B cell (primary cell): Measurements from ENCODE around the gene HLA-DRB1. TPM values are rescaled to one million over a fixed set of nuclear protein-coding genes. Genes with fewer than 3 reads are reported as not detected.
"Not testable (repeated sequence)": the region's sequence is repeated elsewhere in the genome, so short reads cannot be mapped to it uniquely, and the experiment has no call there.

Experiments
- ATAC-seq: fragments of 200-7000 bp; cut with Tn5 transposase; one replicate; pipeline ENCODE4 v1.10.0; 2021; ENCODE audit warnings: low read depth, mild to moderate bottlenecking, moderate number of reproducible peaks, moderate library complexity
- CTCF ChIA-PET: fragments of 350-600 bp; sonication (Branson Sonifier 250); formaldehyde crosslinking; loops from one replicate; lab custom pipeline; 2021; ENCODE audit warnings: antibody characterized with exemption, inconsistent platforms; lab: Charles Lee
- POLR2A ChIA-PET: fragments of 350-600 bp; sonication (Branson Sonifier 250); formaldehyde crosslinking; loops from one replicate; lab custom pipeline; 2021; ENCODE audit warnings: antibody characterized with exemption; lab: Charles Lee
- DNase-seq: peaks from one replicate; pipeline ENCODE4 v3.0.0; 2013
- H2AFZ ChIP-seq: 2 replicates; pipeline ENCODE4 v1.6.1; 2012; ENCODE audit warnings: mild to moderate bottlenecking, low read depth, low read length; ENCODE audit not compliant: insufficient read depth, poor library complexity, severe bottlenecking
- H3K27ac ChIP-seq, 2 donors: 1 replicate in 1 of 2; 2 replicates in 1 of 2; pipeline ENCODE4 v1.5.1; 2012 to 2013; ENCODE audit warnings: low read length in 2 of 2, mild to moderate bottlenecking in 2 of 2, moderate library complexity in 1 of 2
- H3K27me3 ChIP-seq, 4 experiments: fragments of 200-600 bp in 1 of 4; sonication (generic) in 1 of 4; replicated peaks in 1 of 4; 1 replicate in 2 of 4; 2 replicates in 2 of 4; pipeline versions ENCODE4 v1.6.1 to v1.7.0; 2013 to 2016; ENCODE audit warnings: low read length in 3 of 4, mild to moderate bottlenecking in 2 of 4, mixed read lengths in 1 of 4, moderate library complexity in 1 of 4; ENCODE audit not compliant: insufficient read depth in 4 of 4, control insufficient read depth in 3 of 4; ENCODE audit errors: control extremely low read depth in 1 of 4
- H3K36me3 ChIP-seq, 2 experiments: replicated peaks in 1 of 2; 1 replicate in 1 of 2; 2 replicates in 1 of 2; pipeline versions ENCODE4 v1.6.1 to v1.7.1; 2013; ENCODE audit warnings: low read length in 1 of 2; ENCODE audit not compliant: insufficient read depth in 2 of 2, control insufficient read depth in 1 of 2; ENCODE audit errors: control extremely low read depth in 1 of 2, extremely low read depth in 1 of 2
- H3K4me1 ChIP-seq, 2 donors: fragments of 200-600 bp in 1 of 2; sonication (generic) in 1 of 2; 1 replicate in 1 of 2; 2 replicates in 1 of 2; pipeline versions ENCODE4 v1.5.1 to v1.6.1; 2013 to 2017; ENCODE audit warnings: low read length in 2 of 2; ENCODE audit not compliant: control insufficient read depth in 2 of 2, insufficient read depth in 2 of 2
- H3K4me2 ChIP-seq: replicated peaks from 2 replicates; pipeline ENCODE3; 2012; ENCODE audit warnings: mild to moderate bottlenecking, low read depth, low read length; ENCODE audit not compliant: poor library complexity, severe bottlenecking
- H3K4me3 ChIP-seq, 5 experiments: fragments of 200-600 bp in 1 of 5; sonication (generic) in 1 of 5; 1 replicate in 3 of 5; 2 replicates in 2 of 5; pipeline versions ENCODE4 v1.5.1 to v1.7.0; 2011 to 2016; ENCODE audit warnings: low read length in 4 of 5, mild to moderate bottlenecking in 4 of 5, low read depth in 2 of 5, control low read depth in 1 of 5, moderate library complexity in 1 of 5; ENCODE audit not compliant: insufficient read depth in 1 of 5; ENCODE audit errors: control extremely low read depth in 1 of 5, extremely low read depth in 1 of 5
- H3K79me2 ChIP-seq: fragments of 200-600 bp; sonication (generic); one replicate; pipeline ENCODE4 v1.6.0; 2016; ENCODE audit warnings: low read length; ENCODE audit not compliant: control insufficient read depth, insufficient read depth
- H3K9ac ChIP-seq: fragments of 200-600 bp; sonication (generic); 2 replicates; pipeline ENCODE4 v1.6.1; 2017; ENCODE audit warnings: mild to moderate bottlenecking, low read length, moderate library complexity
- H3K9me3 ChIP-seq, 3 donors: one replicate each; pipeline versions ENCODE4 v1.6.1 to v1.7.1; 2013; ENCODE audit warnings: low read length in 2 of 3; ENCODE audit not compliant: control insufficient read depth in 2 of 3, insufficient read depth in 1 of 3; ENCODE audit errors: control extremely low read depth in 1 of 3
- H4K20me1 ChIP-seq: 2 replicates; pipeline ENCODE4 v1.6.0; 2012; ENCODE audit warnings: mild to moderate bottlenecking, low read length; ENCODE audit not compliant: insufficient read depth, control insufficient read depth, poor library complexity, severe bottlenecking
- H3K27ac Mint-ChIP-seq: one replicate; pipeline ENCODE4 v1.8.0; 2021; ENCODE audit warnings: mixed read lengths
- H3K27me3 Mint-ChIP-seq: one replicate; pipeline ENCODE4 v1.8.0; 2021; ENCODE audit warnings: mixed read lengths
- H3K4me1 Mint-ChIP-seq: one replicate; pipeline ENCODE4 v1.8.0; 2021; ENCODE audit warnings: mixed read lengths
- H3K4me3 Mint-ChIP-seq: one replicate; pipeline ENCODE4 v1.8.0; 2021; ENCODE audit warnings: mixed read lengths
- H3K9me3 Mint-ChIP-seq: one replicate; pipeline ENCODE4 v1.8.0; 2022; ENCODE audit warnings: mixed read lengths; ENCODE audit not compliant: insufficient read depth
- EZH2 ChIP-seq: IDR thresholded peaks from 2 replicates; pipeline ENCODE4 v1.6.1; 2012; ENCODE audit warnings: borderline replicate concordance, low read depth, mild to moderate bottlenecking, moderate library complexity, low read length; ENCODE audit not compliant: insufficient read depth, poor library complexity, severe bottlenecking
- WGBS: methylation state at CpG from one replicate; pipeline ENCODE4 v1.1.5; 2013; ENCODE audit warnings: missing lambda C conversion rate; ENCODE audit not compliant: insufficient coverage; 5-methylcytosine and 5-hydroxymethylcytosine counted together
- intact Hi-C: fragments of 100-400 bp; cut with micrococcal nuclease; formaldehyde crosslinking; loops from one replicate; pipeline ENCODE4 v1.10.0; 2022
- polyA plus RNA-seq: library from polyadenylated mRNA; depleted of rRNA; stranded (reverse); fragments of >200 nt; gene quantifications from 2 replicates; pipeline ENCODE4 v1.2.3, GENCODE V29; 2012
- total RNA-seq, 2 donors: library from RNA; stranded (reverse); fragments of 120-200 nt in 1 of 2; gene quantifications; 1 replicate in 1 of 2; 2 replicates in 1 of 2; pipeline versions ENCODE4 v1.2.3 to v1.2.4, GENCODE V29; 2013 to 2022
- TF ChIP-seq, protein P1 (sequence below): fragments of 200-600 bp; IDR thresholded peaks from one replicate; pipeline ENCODE4 v1.8.0; 2022; ENCODE audit warnings: antibody characterized with exemption, mild to moderate bottlenecking

Gene HLA-DRB1
- total and polyA plus RNA-seq, 2 donors (not counting 1 experiment from before 2014, with no cell fraction given), result 559 to 1,240 TPM

GRCh38 chr6:32580593-32580992 is 9.1 kb downstream of the HLA-DRB1 start:
- TF ChIP-seq, protein P1, sequence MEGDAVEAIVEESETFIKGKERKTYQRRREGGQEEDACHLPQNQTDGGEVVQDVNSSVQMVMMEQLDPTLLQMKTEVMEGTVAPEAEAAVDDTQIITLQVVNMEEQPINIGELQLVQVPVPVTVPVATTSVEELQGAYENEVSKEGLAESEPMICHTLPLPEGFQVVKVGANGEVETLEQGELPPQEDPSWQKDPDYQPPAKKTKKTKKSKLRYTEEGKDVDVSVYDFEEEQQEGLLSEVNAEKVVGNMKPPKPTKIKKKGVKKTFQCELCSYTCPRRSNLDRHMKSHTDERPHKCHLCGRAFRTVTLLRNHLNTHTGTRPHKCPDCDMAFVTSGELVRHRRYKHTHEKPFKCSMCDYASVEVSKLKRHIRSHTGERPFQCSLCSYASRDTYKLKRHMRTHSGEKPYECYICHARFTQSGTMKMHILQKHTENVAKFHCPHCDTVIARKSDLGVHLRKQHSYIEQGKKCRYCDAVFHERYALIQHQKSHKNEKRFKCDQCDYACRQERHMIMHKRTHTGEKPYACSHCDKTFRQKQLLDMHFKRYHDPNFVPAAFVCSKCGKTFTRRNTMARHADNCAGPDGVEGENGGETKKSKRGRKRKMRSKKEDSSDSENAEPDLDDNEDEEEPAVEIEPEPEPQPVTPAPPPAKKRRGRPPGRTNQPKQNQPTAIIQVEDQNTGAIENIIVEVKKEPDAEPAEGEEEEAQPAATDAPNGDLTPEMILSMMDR, result no peak
- TF ChIP-seq EZH2, result no peak
- peaks cover 46% of the 10 kb centered on the region for H3K4me1 Mint-ChIP-seq
- intact Hi-C loops, result no loop called here

GRCh38 chr6:32578962-32579361 is 10.7 kb downstream of the HLA-DRB1 start:
- Histone ChIP-seq H2AFZ (no peak overlapping the region), H3K4me3 (no peak overlapping the region), H3K9me3 (no peaks in the 10 kb centered on the region), H3K27ac (no peak overlapping the region), H3K4me2 (no peak overlapping the region), H3K27me3 (no peaks in the 10 kb centered on the region), H3K4me1 (peaks cover 0 to 11% of the 10 kb centered on the region in 2 donors), H3K9ac (no peak overlapping the region), H3K79me2 (peaks cover 10% of the 10 kb centered on the region), H4K20me1 (no peaks in the 10 kb centered on the region), H3K36me3 (peaks cover 1 to 32% of the 10 kb centered on the region in 2 experiments)
- no peak for TF ChIP-seq EZH2
- TF ChIP-seq, protein P1, result no peak
- Mint-ChIP-seq H3K27ac (peak overlapping the region; percentile 77), H3K4me3 (no peak overlapping the region), H3K4me1 (peaks cover 41% of the 10 kb centered on the region), H3K27me3 (no peaks in the 10 kb centered on the region), H3K9me3 (no peaks in the 10 kb centered on the region)
- ATAC-seq (no peak), DNase-seq (no peak)
- intact Hi-C loops, result loop anchor here (10.0 kb wide), 1 partner anchor 94 kb away; no protein-coding TSS in a partner anchor
- WGBS, result 0% methylated on average over 2 of the region's 3 CpGs
- CTCF ChIA-PET, result no interaction called here
- POLR2A ChIA-PET, result no interaction called here

More at GRCh38 chr6:32580593-32580992, 9.1 kb downstream of the HLA-DRB1 start:
- H3K9me3 ChIP-seq, result no peaks in the 10 kb centered on the region
- no peaks in the 10 kb centered on the region for H4K20me1 ChIP-seq
- WGBS, result 88% methylated on average over 4 of the region's 4 CpGs
- H3K27ac ChIP-seq, result peak overlapping the region in 1 of 2 donors; percentile 62
- no peak overlapping the region for H2AFZ ChIP-seq
- POLR2A ChIA-PET, result interaction anchor here (1.5 kb wide), 1 partner anchor 26 kb away, joined by 3 read pairs; no protein-coding TSS in a partner anchor
- CTCF ChIA-PET, result no interaction called here
- peaks cover 16% of the 10 kb centered on the region for H3K79me2 ChIP-seq
- peak overlapping the region; percentile 56 for H3K27ac Mint-ChIP-seq
- no peak overlapping the region for H3K4me3 ChIP-seq
- H3K9ac ChIP-seq, result no peak overlapping the region
- H3K4me1 ChIP-seq, result peaks cover 0 to 11% of the 10 kb centered on the region in 2 donors
- no peak overlapping the region for H3K4me2 ChIP-seq
- H3K4me3 Mint-ChIP-seq, result peak overlapping the region; percentile 2
- no peaks in the 10 kb centered on the region for H3K27me3 Mint-ChIP-seq
- no peak for DNase-seq
- no peaks in the 10 kb centered on the region for H3K9me3 Mint-ChIP-seq
- H3K27me3 ChIP-seq, result no peaks in the 10 kb centered on the region
- ATAC-seq, result no peak
- H3K36me3 ChIP-seq, result peaks cover 1 to 35% of the 10 kb centered on the region in 2 experiments

GRCh38 chr6:32577493-32577892 is 12.2 kb downstream of the HLA-DRB1 start:
- H4K20me1 ChIP-seq, H3K9ac ChIP-seq, H3K27me3 ChIP-seq, H3K4me2 ChIP-seq, H3K9me3 Mint-ChIP-seq, H2AFZ ChIP-seq, DNase-seq, H3K27ac ChIP-seq, POLR2A ChIA-PET, H3K27me3 Mint-ChIP-seq, H3K9me3 ChIP-seq, H3K4me3 Mint-ChIP-seq, H3K4me3 ChIP-seq, ATAC-seq: not testable (repeated sequence)
- H3K4me1 ChIP-seq, result peaks cover 0 to 11% of the 10 kb centered on the region in 2 donors
- peaks cover 1 to 28% of the 10 kb centered on the region in 2 experiments for H3K36me3 ChIP-seq
- intact Hi-C loops, result loop anchor here (10.0 kb wide), 1 partner anchor 93 kb away; no protein-coding TSS in a partner anchor
- CTCF ChIA-PET, result interaction anchor here (1.2 kb wide), 1 partner anchor 139 kb away, joined by 3 read pairs; no protein-coding TSS in a partner anchor
- Mint-ChIP-seq H3K4me1 (peaks cover 34% of the 10 kb centered on the region), H3K27ac (peak overlapping the region; percentile 50)
- peaks cover 10% of the 10 kb centered on the region for H3K79me2 ChIP-seq
- 8% methylated on average over 3 of the region's 5 CpGs for WGBS
